NCI-H526 treated with DMSO at 0.1 percent for 48 hours (cell line): ENCODE results near the gene SLC35B3.
"Not testable (repeated sequence)": the region's sequence is repeated elsewhere in the genome, so short reads cannot be mapped to it uniquely, and the experiment has no call there.

Source experiments
- DNase-seq: peaks from one replicate; lab custom pipeline; 2025; lab: John Stamatoyannopoulos, UW

The SLC35B3 gene

DNA sequence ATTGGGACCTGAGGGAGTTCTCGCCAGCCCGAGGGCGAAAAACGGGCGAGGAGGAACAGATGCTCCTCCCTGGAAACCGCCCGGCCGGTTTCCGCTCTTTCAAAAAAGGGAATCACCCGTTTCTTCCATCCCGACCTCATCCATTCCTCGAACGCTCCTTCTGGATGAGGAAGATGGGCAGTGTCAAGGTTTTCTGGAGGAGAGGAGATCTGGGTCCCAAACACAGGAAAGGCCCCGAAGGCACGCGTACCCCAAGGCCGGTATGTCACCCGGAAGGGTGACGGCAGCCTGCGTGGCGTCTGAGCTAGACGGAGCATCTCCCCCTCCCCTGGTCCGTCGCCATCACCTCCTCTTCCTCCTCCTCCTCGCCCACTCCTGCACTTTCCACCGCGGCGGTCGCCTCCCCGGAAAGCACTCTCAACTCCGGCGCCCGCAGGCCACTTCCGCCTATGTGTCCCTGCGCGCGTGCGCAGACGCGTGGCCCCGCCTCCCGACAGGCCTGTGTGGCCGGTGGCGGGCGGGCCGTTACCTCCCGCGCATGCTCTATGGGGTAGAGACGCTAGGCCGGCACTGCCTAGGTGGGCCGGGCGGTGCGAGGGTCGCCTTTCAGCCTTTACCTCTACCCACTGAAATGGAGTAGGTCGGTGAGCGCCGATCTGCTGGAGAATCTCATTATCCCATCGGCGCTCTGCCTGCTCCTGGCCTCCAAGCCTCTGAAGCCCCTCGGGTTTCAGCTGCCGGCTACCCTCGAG is at the start of gene SLC35B3:
Gene SLC35B3, minus strand, starts transcription at position 453 of the 752 bp plus-strand sequence.
- DNase-seq, result peak; percentile 85

DNA sequence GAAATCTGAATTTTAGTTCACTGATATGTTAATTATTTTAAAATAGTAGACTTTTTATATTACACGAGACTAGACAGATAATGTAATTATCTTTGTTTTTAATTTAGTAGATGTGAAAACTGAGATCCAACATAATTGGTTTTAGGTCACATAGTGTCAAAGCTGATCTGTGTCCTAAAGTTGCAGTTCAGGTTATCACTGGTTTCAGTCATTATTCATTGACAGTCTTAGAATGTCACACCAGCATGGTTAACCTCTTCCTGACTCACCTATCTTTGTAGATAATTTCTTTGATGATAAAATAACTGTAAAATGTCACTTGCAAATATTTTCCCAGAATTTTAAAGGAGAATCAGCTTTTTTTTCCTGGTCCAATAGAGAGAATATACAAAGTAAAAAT is 48.3 kb upstream of the SLC35B3 start:
- no peak for DNase-seq

DNA sequence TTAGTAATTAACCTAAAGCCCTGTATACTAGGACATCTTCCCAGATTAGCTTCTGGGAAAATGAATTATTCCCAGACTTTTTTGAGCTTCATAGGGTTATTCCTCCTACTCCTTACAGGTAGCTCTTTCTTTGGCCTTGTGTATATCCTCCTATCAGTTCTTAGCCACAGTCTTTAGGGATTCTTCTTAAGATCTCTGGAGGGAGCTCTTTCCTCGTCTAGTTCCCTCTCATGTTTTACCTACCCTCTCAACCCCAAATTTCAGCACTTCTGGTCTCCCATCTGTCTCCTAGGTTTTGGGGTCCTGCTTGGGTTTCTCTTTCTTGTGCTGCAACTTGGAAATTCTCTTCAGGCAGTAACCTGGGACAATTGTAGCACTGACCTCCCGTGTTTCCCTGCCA is 46.4 kb upstream of the SLC35B3 start:
- DNase-seq, result peak; percentile 5

DNA sequence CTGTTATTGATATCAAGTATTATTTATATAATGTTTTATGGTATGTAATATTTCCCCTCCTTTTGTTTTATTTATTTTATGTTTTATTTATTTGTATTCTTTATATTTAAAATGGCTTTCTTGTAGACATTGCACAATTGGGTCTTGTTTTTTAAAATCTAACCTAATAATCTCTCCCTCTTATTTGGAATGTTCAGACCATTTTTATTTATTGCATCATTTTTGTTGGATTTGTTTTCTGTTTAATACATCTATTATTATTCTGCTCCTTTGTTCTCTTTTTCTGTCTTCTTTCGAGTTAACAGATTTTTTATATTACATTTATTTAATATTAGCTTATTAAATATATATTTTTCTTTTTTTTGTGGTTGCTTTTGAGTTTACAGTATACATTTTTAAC is 43.1 kb upstream of the SLC35B3 start:
- DNase-seq, result no peak

DNA sequence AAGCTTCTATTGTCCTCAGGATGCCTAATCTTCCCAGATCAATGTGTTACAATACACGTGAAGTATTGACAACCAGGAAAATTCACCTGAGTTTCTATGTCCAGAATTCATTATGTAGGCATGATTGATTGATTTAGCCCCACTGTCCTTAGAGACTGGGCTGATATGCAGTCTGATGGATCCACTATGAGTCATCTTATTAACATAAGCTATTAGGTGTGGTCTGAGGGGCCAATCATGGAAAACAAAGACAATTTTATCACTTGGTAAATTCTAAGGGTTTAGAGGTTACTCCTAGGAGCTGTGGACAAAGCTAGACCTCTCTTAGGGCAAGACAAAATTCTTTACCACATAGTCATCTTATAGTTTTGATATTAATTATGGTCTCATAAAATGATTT is 41.3 kb upstream of the SLC35B3 start:
- no peak for DNase-seq

DNA sequence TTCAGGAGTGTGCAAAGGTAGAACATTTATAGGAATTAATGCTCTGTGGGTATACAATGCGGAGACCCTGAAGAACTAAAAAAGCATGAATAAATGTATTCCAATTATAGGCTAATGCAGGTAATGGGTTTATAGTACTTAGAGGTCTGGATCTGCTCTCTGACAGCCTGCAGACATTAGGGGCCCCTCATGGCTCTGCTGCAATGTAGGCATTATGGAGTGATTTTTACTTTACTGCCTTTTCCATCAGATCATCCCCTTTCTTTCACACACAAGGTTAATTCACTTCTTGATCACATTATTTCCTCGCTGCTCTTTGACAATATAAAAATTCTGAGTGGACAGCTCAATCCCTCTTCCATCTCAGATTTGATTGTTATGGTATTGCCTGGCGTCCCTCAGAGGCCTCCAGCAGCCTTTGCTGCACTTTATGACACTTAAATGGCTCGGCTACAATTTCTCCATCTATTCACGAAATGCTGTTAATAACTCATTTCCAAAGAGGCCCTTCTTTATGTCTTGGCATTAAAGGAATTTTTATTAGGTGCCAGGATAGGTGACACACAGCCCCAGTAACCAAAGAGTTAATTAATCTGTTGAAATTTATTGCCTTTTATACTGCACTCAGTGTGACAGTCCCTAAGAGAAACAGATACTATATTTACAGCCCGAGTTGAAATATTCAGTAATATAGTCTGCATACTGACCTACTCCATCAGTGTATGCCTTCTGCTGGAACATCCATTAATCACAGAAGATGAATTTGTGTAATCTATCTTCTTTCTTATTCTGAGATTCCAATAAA is 33.4 kb upstream of the SLC35B3 start:
- DNase-seq, result no peak

DNA sequence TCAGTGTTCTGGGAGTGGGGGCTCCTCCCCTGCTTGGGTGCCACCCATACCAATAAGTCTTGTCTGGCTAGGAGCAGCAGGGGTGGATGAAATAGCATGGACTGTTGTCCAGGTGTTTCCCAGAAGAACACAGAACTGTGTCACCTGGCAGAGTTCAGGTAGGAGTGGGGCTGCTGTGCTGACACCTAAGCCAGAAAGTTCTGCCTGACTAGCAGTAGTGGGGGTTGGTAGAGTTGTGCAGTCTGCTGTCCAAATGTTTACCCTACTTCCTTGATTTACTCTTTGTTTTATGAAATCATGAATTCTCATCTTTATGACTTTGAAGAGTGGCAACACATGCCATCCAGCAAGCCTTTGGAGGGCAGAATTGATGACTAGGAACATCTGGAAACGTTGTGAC is 27.3 kb upstream of the SLC35B3 start:
- no peak for DNase-seq

DNA sequence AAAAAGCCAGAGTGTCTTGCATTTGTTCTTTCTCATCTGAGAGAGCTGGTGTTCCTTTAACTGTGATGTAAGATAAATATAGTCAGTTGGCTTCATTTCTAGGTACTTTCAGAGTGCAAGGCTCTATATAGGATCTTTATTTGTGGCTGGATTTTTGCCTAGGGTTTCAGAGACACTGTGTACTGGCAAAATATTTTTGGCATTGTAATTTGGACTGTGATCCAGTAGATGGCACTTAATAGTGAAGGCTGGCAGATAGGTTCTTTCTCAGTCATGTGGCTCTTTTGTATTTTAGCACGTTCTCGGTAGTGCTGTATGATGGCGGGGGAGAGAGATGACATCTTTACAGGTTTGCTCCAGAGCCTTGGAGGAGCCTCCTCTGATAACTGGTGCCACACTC is 26.8 kb upstream of the SLC35B3 start:
- DNase-seq, result no peak

DNA sequence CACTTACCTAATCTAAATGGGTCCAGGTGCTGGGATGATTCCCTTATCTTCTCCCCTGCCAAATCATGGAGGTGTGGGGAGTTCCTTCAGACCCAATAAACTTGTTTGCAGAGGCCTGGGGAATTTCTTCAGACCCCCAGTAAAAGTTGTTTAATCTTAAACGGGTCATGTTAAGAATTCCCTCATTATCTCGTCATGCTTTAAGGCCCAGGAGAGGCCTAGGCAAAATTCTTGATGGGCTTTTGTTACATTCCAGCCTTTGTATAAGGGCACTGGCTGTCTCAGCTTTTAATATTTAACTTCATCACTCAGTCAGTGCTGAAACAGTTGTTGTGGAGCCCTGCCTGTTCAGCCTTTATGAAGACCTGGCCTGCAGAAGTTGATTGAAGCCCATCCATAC is 11.0 kb upstream of the SLC35B3 start:
- DNase-seq, result no peak

DNA sequence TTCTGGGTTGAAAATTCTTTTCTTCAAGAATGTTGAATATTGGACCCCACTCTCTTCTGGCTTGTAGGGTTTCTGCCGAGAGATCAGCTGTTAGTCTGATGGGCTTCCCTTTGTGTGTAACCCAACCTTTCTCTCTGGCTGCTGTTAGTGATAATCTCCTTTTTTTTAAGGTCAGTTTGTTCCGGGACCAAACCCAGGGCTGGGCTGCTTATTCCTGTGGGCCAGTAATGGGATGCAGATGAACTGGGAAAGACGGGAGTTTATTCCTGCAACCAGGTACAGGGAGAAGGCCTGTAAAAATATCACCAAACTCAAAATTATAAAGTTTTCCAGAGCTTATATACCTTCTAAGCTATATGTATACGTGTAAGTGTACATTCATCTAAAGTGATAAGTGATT is 10.6 kb upstream of the SLC35B3 start:
- DNase-seq, result not testable (repeated sequence)

DNA sequence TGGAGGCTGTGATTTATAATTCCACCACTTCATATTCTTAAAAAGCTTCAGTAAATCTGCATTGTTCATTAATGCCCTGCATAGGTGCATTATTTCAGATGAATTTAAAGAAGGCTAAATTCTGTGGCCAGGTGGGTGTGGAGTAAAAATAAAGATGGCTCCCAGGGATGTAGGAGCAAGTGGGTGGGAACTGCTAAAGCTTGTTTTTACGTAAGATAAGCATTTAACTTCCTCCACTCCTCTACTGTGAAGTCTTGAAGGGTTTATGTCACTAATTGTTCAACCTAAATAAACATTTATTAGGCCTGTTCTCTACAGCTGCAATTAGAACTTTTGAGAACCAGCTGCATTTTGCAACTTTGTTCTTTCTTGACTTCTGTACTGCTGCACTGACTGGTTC is 6.8 kb upstream of the SLC35B3 start:
- DNase-seq, result no peak

DNA sequence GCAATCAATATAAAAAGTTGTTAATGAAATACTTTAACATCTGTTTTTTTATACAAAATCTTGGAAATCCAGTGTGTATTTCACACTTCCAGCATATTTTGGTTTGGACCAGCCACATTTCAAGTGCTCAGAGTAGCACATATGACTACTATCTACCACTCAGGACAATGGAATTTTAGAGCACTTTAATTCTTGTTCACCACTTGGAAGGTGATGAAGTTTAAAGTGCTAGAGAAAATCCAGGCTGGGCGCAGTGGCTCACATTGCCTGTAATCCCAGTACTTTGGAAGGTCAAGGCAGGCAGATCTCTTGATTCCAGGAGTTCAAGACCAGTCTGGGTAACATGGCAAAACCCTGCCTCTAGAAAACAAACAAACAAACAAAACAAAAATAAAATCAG is 6.1 kb upstream of the SLC35B3 start:
- no peak for DNase-seq

DNA sequence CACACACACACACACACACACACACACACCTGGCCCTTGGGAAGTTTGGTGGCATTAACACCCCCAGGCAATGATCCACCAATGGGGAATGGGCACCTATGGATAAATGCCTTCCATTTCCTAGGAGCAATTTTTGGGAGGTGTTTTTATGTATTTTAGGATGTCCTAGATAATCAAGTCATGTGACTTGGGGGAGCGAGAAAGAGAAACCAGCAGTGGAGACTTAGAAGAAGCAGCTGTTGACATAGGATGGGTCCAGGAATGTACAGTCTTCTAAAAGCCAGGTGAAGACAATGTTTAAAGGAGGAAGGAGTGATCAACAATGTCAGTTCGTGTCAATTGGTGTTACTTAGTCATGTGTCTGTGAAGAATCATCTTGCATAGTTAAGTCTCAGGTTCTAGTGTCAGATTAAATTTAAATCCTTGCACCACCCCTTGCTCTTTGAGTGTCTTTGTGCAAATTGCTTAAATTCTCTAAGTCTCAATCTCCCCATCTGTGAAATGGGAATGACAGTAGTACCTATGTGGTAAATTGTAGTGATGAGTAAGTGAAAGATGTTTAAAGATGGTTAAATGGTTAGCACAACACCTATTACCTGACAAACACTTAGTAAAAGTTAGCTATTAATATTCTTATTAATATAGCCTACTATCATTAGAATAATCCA is 4.4 kb upstream of the SLC35B3 start:
- DNase-seq, result no peak

DNA sequence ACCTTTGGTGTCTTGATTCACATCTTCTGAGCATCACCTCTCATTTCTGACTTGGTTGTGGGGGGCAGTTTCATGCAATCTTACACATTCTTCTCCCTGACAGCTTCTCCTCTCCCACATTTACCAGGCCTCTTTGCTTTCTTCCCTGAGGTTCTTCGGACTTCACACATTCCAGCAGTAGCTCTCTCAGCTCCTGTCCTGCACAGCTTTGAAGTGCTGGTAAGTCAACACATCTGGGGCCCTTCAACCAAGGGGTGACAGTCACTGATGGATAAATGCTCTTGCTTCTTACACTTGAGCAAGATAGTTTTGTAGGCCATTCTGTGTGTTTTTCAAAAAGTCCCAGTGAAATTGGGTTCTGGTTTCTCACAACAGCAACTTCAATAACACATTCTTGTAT is 2.5 kb upstream of the SLC35B3 start:
- no peak for DNase-seq

DNA sequence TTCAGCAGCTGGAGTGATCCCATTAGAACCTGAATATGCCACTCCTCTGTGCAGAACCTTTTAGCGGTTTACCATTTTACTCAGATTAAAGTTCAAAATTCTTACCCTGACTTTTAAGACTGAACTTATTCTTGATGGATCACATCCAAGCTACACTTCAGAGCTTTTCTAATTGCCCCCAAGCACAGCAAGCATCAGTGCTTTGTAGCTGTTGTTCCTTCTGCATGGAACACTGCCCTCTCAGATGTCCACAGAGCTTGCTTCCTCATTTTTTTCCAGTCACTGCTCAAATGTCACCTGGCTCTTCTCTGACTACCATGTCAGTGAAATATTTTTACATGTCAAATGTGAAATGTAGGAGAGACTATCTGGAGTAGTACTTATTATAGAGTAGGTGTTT is 1.6 kb upstream of the SLC35B3 start:
- no peak for DNase-seq

DNA sequence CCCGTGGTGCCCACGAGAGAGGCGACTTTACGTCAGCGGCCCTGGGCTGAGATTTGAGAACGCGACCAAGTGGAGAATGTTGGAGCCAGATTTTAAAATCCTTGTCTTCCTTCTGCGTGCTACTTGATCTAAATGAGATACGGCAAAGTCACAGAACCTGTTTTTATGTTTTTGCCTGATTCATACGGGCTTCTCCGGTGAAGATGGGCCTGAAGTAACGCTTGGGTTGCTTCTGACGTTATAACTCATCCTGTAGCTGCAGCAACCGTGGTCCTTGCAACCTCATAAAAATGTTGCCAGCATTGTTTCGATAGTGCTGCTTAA is 462 bp upstream of the SLC35B3 start:
- DNase-seq, result no peak

DNA sequence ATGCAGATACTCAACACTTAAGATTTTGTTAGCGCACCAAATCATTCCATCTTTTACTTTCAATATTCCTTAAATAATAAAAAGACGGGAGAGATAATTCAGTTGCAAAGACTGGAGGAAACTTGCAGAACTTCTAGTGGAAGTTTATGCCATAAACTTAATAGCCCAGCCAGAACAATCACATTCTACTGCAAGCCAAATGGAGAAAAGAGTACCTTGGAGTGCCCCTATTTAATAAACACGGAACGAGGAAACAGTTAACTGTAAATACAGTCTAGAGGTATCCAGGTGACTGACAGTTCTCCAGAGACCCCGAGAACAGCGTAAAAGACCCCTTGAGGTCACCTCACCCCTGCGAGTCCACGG is 635 bp downstream of the SLC35B3 start:
- no peak for DNase-seq

DNA sequence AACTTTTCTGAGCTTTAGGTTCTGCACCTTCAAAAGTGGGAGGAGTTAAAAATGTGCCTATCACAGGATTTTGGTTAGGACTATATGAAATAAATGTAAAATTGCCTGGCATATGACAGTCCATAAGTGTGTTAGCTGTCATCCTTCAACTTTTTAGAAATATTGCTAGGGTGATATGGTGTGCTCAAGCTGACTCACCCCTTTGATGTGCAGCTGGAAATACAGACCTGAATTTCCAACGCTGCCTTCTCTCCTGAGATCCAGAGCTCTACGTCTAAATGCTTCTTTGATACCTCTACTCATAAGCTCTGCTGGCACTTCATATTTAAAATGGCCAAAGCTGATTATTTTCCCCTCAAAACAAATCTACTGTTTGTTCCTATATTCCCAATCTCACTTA is 2.7 kb downstream of the SLC35B3 start:
- no peak for DNase-seq

DNA sequence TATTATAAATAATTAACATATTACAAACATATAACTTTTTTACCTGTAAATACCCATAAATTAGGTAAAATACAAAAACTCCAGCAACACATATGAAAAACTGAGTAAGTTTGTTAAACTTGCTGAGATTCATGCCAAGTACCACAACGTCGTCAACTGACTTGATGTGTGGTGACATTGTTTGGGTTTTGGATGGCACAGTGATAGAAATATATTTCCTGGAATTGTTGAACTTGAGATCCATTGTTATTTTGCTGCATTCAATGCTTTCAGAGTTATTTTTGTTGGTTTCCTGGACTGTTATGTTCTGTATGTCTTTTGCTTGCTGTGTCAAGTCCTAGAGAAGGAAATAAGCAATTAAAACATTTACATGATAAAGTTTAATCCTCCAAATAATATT is 5.5 kb downstream of the SLC35B3 start:
- no peak for DNase-seq

DNA sequence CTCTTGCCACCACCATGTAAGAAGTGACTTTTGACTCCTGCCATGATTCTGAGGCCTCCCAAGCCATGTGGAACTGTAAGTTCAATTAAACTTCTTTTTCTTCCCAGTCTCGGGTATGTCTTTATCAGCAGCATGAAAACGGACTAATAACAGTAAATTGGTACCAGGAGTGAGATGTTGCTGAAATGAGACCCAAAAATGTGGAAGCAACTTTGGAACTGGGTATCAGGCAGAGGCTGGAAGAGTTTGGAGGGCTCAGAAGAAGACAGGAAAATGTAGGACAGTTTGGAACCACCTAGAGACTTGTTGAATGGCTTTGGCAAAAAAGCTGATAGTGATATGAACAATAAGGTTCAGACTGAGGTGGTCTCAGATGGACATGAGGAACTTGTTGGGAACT is 8.8 kb downstream of the SLC35B3 start:
- not testable (repeated sequence) for DNase-seq

DNA sequence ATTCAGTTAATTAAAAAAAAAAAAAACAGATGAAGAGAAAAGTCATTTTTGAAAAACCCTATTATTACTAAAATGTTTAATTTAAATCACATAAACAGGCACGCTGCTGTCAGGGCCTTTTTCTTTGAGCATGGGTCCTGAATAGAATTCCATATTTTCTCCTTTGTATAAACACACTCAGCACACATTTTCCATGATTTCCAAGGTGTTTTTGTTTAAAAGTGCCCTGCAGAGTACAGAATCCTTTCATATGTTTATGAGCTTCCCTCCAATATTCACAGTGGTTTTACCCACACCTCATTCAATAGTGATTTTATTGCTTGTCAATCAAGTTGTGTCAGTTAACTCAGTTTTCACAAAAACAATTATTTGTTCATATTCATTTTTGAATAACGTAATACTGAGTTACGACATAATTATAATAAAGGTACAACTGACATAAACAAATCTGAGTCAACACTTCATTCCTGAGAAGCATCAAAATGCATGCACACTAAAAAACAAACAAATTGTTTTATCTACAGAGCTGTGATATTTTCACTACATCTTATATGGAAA is 15.2 kb downstream of the SLC35B3 start:
- peak; percentile 83 for DNase-seq

DNA sequence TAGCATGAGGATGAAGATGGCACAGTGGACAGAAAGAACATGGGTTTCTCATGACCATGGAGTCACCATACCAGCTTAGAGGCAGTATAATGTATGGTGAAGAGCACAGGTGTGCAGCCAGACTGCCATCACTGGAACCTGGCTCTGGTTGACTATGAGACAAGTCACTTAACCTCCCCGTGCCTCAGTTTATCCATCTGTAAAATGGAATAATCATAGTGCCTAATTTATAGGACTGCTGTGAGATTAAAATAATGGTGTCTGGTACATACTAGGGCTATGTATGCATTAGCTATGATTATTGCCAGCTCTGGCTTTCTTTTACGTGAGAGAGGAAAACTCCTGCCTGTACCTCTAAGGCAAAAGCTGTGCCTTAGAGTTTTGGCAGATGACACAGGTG is 19.4 kb downstream of the SLC35B3 start:
- DNase-seq, result no peak

DNA sequence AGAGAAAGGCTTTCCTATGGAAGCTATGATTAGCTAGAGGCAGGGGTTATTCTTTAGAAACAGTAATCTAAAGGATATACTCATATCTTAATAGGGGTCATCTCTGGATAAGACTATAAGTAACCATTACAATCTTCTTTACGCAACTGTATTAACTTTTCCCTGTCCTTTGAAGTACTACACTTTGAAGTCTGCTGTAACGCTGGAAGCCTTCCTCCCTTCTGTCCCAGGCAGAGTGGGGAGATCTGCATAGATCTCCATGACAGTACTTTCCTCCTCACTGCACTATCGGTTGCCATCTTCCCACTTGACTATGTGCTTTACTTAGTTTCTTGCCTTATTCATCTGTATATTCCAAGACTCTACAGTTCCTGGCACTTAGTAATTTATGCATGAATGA is 20.1 kb downstream of the SLC35B3 start:
- no peak for DNase-seq
